Body of pancreas (tissue), 4 donors: ENCODE data around the gene STARD3.

ENCODE experiments used
- POLR2A ChIP-seq, 3 donors: fragments of 450-650 bp; IDR thresholded peaks; one replicate each; pipeline ENCODE4 v1.6.1; 2016; ENCODE audit warnings: antibody characterized with exemption in 3 of 3, mild to moderate bottlenecking in 2 of 3
- TF ChIP-seq, protein P1 (sequence below), 7 experiments: fragments of 450-650 bp in 4 of 7; fragments of 200-600 bp in 3 of 7; sonication (generic) in 3 of 7; IDR thresholded peaks; one replicate each; pipeline ENCODE4 v1.5.1; 2016 to 2019; ENCODE audit warnings: antibody characterized with exemption in 7 of 7

- TF ChIP-seq, protein P1, sequence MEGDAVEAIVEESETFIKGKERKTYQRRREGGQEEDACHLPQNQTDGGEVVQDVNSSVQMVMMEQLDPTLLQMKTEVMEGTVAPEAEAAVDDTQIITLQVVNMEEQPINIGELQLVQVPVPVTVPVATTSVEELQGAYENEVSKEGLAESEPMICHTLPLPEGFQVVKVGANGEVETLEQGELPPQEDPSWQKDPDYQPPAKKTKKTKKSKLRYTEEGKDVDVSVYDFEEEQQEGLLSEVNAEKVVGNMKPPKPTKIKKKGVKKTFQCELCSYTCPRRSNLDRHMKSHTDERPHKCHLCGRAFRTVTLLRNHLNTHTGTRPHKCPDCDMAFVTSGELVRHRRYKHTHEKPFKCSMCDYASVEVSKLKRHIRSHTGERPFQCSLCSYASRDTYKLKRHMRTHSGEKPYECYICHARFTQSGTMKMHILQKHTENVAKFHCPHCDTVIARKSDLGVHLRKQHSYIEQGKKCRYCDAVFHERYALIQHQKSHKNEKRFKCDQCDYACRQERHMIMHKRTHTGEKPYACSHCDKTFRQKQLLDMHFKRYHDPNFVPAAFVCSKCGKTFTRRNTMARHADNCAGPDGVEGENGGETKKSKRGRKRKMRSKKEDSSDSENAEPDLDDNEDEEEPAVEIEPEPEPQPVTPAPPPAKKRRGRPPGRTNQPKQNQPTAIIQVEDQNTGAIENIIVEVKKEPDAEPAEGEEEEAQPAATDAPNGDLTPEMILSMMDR (IDR thresholded peaks at IDR 0.05): no peak
- no peak for TF ChIP-seq POLR2A (IDR thresholded peaks at IDR 0.05)
Measured at GRCh38 chr17:39629494-39629880, 7.5 kb upstream of the STARD3 start.
